ENCODE results near the gene SEC16B.

- TF ChIP-seq POLR2A (IDR thresholded peaks at IDR 0.05; ENCODE audit: control extremely low read depth in 1 of 2, low read depth in 2 of 2, low read length in 2 of 2): no peak
- no peak for TF ChIP-seq EZH2 (IDR thresholded peaks at IDR 0.05; ENCODE audit: low read depth, low read length, severe bottlenecking)
- TF ChIP-seq SIN3A (conservative IDR thresholded peaks at IDR 0.05 in 1 of 2, IDR thresholded peaks at IDR 0.05 in 1 of 2; ENCODE audit: low read depth in 1 of 2, low read length in 2 of 2): no peak
- no peak for TF ChIP-seq CREB1 (IDR thresholded peaks at IDR 0.05)
- no peak for TF ChIP-seq EP300 (IDR thresholded peaks at IDR 0.05; ENCODE audit: borderline replicate concordance in 1 of 2, low read depth in 2 of 2, low read length in 2 of 2)
- no peak for TF ChIP-seq GABPA (IDR thresholded peaks at IDR 0.05; ENCODE audit: borderline replicate concordance, insufficient read depth, low read length)
- peak in 2 of 3 experiments; percentile 32 to 36; a peak in 3 of 4 replicates for TF ChIP-seq CTCF (IDR thresholded peaks at IDR 0.05; ENCODE audit: control extremely low read depth in 1 of 3, insufficient read depth in 1 of 3, low read depth in 1 of 3, low read length in 3 of 3)
- TF ChIP-seq BRCA1 (IDR thresholded peaks at IDR 0.05; ENCODE audit: low read depth, low read length): no peak
- no peak for TF ChIP-seq TCF12 (IDR thresholded peaks at IDR 0.05; ENCODE audit: low read depth, low read length)
- TF ChIP-seq SRF (IDR thresholded peaks at IDR 0.05; ENCODE audit: low read depth, low read length): no peak
- TF ChIP-seq JUN (IDR thresholded peaks at IDR 0.05; ENCODE audit: low read depth, low read length): no peak
- no peak for TF ChIP-seq CEBPB (IDR thresholded peaks at IDR 0.05; ENCODE audit: low read depth, low read length)
- TF ChIP-seq, protein P1, sequence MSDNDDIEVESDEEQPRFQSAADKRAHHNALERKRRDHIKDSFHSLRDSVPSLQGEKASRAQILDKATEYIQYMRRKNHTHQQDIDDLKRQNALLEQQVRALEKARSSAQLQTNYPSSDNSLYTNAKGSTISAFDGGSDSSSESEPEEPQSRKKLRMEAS (IDR thresholded peaks at IDR 0.05): no peak
- TF ChIP-seq HDAC2 (IDR thresholded peaks at IDR 0.05; ENCODE audit: borderline replicate concordance in 1 of 2, low read depth in 2 of 2, low read length in 2 of 2): no peak
Observed at GRCh38 chr1:177921590-177921989, 48.3 kb downstream of the SEC16B start.

Measured in H1 (cell line).